ENCODE measurements around the gene RANGAP1. TPM values are rescaled to one million over a fixed set of nuclear protein-coding genes. Genes with fewer than 3 reads are reported as not detected.

The RANGAP1 gene
- total and polyA plus RNA-seq, 2 of the 8 experiments (the other 6 are each of a cell fraction or from before 2014, with no cell fraction given), result 121 to 171 TPM

DNA sequence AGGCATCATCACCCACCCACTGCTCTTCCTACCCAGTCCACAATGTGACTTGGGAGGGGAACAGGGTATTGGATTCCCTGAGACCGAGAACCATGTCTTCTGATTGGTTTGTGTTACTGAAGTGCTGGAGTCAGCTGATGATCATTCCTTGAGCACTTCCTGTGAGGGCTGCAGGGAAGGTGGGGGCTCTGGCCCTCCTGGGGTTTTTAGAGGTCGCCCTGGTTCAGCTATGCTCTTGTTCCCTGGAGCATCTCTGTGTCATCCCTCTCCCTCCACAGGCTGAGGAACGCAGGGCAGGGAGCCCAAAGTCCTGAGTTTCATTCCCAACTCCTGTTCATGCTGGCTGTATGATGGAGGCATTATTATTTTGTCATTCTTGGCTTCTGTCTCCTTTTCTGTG is 22.1 kb upstream of the RANGAP1 start:
- no peaks in the 10 kb centered on the region for H3K9me3 ChIP-seq (ENCODE audit: insufficient read depth in 2 of 2, low read depth in 1 of 2, low read length in 1 of 2)
- no peak for DNase-seq (ENCODE audit: low read depth in 1 of 2, low spot score in 2 of 2)
- POLR2A ChIA-PET (ENCODE audit: partially characterized antibody), result interaction anchor here (0.5 to 3.4 kb wide), 10 partner anchors 9 to 311 kb away, joined by 3 to 16 read pairs (median 4); partner anchors contain the start of genes PHF5A, RANGAP1 and TOB2

More for the DNA sequence above, 22.1 kb upstream of the RANGAP1 start:
- Histone ChIP-seq H3K14ac (ENCODE audit: insufficient read length) (no peak overlapping the region), H3K79me2 (ENCODE audit: control insufficient read depth in 1 of 2, insufficient read depth in 2 of 2, low read length in 2 of 2) (peaks cover 12 to 78% of the 10 kb centered on the region in 2 experiments; a peak in 3 of 4 replicates), H4K20me1 (replicated peaks in 1 of 2; ENCODE audit: control insufficient read depth in 1 of 2, insufficient read depth in 2 of 2, low read length in 2 of 2) (peaks cover 2 to 16% of the 10 kb centered on the region in 2 experiments), H2AK5ac (ENCODE audit: low read depth, low read length) (no peak overlapping the region), H2AFZ (ENCODE audit: low read length) (no peak overlapping the region), H3K56ac (replicated peaks; ENCODE audit: insufficient read length, low read depth, low read length) (no peak overlapping the region), H4K5ac (ENCODE audit: insufficient read length, low read depth, low read length) (no peak overlapping the region), H3K4me3 (ENCODE audit: extremely low read depth in 1 of 4, insufficient read depth in 2 of 4, low read depth in 3 of 4, low read length in 4 of 4) (no peak overlapping the region), H4K91ac (replicated peaks; ENCODE audit: insufficient read length, low read length) (no peak overlapping the region), H2BK20ac (ENCODE audit: low read length) (no peak overlapping the region), H3K79me1 (ENCODE audit: low read depth, low read length) (peaks cover 16% of the 10 kb centered on the region), H2BK12ac (ENCODE audit: low read depth, low read length) (no peak overlapping the region), H4K8ac (ENCODE audit: extremely low read depth, insufficient read depth, low read length) (no peak overlapping the region), H3K23me2 (ENCODE audit: low read depth, low read length) (no peaks in the 10 kb centered on the region), H3K4ac (replicated peaks; ENCODE audit: insufficient read length, low read depth, low read length) (no peak overlapping the region), H2BK15ac (ENCODE audit: low read length) (no peak overlapping the region), H3K27ac (ENCODE audit: low read depth, low read length) (no peak overlapping the region), H3K4me1 (replicated peaks in 1 of 4; ENCODE audit: control insufficient read depth in 3 of 4, insufficient read depth in 4 of 4, low read length in 3 of 4) (peaks cover 0 to 7% (median 5%) of the 10 kb centered on the region in 4 experiments; a peak in 4 of 7 replicates), H2BK120ac (replicated peaks; ENCODE audit: low read depth, low read length) (no peak overlapping the region), H3K9ac (replicated peaks in 1 of 4; ENCODE audit: extremely low read depth in 1 of 4, low read depth in 3 of 4, low read length in 3 of 4) (no peak overlapping the region), H3K27me3 (replicated peaks in 1 of 4; ENCODE audit: control insufficient read depth in 3 of 4, extremely low read depth in 1 of 4, insufficient read depth in 3 of 4, low read length in 3 of 4) (no peaks in the 10 kb centered on the region), H2BK5ac (ENCODE audit: low read depth, low read length) (no peak overlapping the region), H3K23ac (ENCODE audit: insufficient read length) (no peak overlapping the region), H3K36me3 (ENCODE audit: control insufficient read depth in 2 of 4, insufficient read depth in 4 of 4, low read length in 3 of 4) (peaks cover 0 to 6% (median 0%) of the 10 kb centered on the region in 4 experiments; a peak in 1 of 8 replicates), H3K18ac (ENCODE audit: extremely low read depth, low read length) (no peak overlapping the region), H3K4me2 (ENCODE audit: insufficient read depth in 1 of 2, low read depth in 2 of 2, low read length in 2 of 2) (no peak overlapping the region)
- no peak for FAIRE-seq
- 76% methylated on average over 3 of the region's 3 CpGs; no CpG with 5 or more reads in 1 of the 2 experiments for WGBS, 2 experiments (ENCODE audit: extremely low coverage in 1 of 2, insufficient coverage in 1 of 2, insufficient read length in 1 of 2, insufficient replicate concordance in 2 of 2, low coverage in 1 of 2, low lambda C conversion rate in 2 of 2, missing lambda C conversion rate in 1 of 2)
- CTCF ChIA-PET (ENCODE audit: partially characterized antibody), result interaction anchor here (0.6 to 1.2 kb wide), 4 partner anchors 9 to 1333 kb away, joined by 3 to 10 read pairs (median 3); partner anchors contain the start of gene ATP5MGL
